ENCODE results near the gene ACAP1.
"Not testable (repeated sequence)": the region's sequence is repeated elsewhere in the genome, so short reads cannot be mapped to it uniquely, and the experiment has no call there.

Gene ACAP1

DNA sequence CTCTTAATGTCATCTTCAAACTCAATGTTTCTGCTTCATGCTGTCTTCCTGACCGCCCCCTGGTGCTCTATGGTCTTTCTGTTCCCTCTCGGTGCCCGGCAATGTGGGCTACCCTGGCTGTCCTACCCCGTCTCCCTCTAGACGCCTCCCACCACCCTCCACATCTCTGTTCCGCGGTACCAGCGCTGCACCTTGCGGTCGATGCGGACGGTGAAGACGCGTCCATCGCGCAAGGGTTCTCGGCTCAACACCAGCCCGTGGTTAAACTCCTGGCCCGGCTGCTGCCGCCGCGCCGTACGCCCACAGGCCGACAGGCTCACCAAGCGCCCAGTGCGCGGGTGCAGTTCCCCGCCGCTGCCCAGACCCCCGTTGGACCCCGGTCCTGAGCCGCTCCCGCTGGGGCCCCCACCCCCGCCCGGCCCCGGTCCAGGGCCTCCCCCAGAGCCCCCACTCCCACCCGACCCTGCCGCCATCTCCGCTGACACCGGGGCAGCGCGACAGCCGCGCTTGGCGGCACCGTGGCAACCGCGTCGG lies 7.4 kb upstream of the ACAP1 start, which contains the start of gene NEURL4:
Gene NEURL4 (minus strand): TSS at position 496 of the 534 bp plus-strand sequence. CDS start 23 bp downstream, at position 473.
- DNase-seq, result peak in 3 of 58 donors; percentile 31 to 53 (median 51)

DNA sequence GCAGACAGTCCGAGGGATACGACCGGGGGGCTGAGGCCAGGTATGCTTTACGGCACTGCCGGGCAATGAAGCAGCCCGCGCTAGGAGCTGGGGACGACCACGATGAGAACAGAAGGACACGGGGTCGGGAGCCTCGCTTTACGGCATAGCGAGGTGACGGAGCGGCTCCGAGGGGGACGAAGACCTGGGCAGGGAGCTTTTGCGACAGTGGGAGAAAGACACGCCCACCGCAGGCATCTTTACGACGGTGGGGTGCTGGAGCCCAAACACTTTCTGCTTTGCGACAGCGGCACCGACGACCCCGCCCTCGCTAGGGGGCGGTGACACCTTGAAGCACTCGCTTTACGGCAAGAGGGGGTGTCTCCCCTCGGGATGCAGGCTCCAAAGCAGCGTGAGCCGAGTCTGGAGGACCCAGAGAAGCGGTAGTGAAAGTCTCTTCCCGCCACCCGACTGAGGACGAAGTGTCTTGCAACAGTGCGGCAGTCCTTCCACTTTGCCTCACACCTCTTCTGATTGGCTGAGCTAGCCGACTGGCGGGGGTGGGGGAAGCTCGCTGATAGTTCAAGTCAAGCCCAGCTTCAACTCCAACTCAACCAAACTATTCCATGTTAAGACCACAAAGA lies 6.8 kb upstream of the ACAP1 start:
- DNase-seq, result peak; percentile 89 to 100 (median 97)

DNA sequence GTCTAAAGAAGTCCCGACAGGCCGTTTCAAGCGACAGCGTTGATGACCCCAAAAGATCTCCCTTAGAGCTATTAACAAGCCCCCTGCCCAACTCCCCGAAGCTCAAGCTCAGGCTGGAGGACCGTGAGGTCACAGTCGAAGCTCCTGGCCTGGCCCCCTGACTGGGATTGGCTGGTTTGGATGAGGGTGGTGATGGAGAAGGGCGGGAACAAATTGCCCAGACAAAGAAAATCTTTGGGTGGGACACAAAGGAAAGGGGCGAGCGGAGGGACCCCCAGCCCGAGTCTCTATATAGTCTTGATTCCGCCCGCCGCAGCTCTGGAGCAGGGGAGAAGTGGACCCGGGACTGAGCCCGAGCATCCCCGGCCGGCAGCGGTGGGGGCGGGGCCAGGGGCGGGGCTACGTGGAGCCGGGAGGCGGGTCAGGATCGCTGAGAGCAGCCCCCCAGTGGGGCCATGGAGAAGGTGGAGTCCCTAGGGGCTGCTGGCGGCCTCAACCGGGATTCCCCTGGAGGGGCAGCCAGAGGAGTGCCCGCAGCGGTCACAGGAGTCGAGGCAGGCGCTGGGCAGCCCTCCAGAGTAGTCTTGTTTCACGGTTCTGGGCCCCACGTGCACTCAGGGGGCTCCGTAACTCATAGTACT lies 6.2 kb upstream of the ACAP1 start:
- peak in 54 of 58 donors; percentile 43 to 92 (median 75) for DNase-seq

DNA sequence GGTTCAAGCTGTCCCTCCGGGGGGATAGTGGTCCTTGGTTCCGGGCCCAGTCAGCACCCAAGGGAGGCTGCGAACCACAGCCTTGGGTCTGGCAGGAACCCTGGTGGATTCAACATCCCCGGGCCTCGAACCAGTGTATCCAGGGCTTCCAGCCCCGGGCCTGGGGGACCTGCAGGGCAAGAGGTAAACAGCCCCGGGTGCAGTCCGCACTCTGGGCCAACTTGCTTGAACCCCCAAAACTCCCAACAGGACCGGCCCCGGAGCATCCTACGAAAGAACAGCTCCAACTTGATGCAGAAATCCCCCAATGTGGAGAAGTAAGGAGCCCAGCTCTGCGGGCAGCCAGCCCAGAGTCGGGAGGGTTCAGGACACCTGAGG lies 5.7 kb upstream of the ACAP1 start:
- DNase-seq, result no peak

DNA sequence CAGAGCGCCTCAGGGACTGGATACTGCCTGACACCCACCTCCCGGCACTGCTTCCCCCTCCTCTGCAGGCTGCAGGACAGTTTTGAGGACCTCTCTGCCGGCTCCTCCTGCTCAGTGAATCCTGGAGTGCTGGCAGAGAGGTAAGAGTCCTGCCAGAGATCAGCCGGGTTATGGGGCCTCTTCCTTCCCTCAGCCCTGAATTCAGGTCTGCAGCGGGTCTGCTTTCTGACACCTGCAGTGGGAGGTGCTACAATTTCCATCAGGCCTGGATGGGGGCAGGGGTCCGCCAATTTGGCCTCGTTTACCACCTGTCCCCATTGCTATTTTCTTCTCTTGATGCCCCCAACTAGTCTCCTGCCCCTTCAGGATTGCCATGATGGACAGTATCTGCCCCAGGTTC lies 4.2 kb upstream of the ACAP1 start:
- no peak for DNase-seq

DNA sequence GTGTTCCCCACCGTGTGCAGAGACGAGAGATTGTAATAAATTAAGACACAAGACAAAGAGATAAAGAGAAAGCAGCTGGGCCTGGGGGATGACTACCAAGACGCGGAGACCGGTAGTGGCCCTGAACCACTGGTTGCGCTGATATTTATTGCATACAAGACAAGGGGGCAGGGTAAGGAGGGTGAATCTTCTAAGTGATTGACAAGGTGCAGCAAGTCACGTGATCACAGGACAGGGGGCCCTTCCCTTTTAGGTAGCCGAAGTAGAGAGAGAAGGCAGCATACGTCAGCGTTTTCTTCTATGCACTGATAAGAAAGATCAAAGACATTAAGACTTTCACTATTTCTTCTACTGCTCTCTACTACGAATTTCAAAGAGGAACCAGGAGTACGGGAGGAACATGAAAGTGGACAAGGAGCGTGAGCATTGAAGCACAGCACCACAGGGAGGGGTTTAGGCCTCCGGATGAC lies 3.7 kb upstream of the ACAP1 start:
- DNase-seq, result not testable (repeated sequence)

DNA sequence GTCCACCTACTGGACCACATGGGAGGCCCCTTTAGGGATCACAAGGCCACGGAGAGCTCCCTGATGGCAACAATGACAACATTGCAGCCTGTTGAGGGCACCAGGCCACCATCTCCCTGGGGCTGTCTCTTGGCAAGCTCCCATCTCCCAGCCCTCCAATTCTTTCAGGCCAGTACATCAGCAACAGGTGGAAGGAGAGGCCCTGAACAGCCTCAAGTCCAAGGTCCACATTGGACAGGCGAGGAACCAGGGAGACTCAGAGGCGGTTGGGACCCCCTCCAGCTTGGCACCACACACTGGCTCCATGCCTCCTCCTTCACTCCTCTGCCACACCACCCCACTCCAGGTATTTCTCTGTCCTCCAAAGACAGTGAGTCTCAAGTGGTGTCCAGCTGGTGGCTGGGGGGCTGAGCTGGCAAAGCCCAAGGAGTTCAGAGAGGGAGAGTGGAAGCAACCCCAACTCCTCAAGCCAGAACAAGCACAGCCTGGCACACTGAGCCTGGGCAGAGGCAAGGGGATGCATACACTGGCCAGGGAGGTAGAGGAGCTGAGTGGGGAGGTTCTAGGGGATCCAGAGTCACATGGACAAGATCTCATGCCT lies 1.3 kb upstream of the ACAP1 start:
- DNase-seq, result no peak

DNA sequence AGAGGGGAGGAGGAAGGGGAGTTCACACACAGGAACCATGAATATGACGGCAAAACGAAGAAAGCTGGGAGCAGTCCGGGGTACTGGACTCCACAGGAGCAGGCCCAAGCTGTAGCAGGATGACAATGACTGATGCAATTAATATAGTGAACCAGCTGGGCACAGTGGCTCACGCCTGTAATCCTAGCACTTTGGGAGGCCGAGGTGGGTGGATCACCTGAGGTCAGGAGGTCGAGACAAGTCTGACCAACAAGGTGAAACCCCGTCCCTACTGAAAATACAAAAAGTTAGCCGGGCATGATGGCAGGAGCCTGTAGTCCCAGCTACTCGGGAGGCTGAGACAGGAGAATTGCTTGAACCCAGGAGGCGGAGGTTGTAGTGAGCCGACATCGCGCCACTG lies 564 bp upstream of the ACAP1 start:
- DNase-seq, result not testable (repeated sequence)

DNA sequence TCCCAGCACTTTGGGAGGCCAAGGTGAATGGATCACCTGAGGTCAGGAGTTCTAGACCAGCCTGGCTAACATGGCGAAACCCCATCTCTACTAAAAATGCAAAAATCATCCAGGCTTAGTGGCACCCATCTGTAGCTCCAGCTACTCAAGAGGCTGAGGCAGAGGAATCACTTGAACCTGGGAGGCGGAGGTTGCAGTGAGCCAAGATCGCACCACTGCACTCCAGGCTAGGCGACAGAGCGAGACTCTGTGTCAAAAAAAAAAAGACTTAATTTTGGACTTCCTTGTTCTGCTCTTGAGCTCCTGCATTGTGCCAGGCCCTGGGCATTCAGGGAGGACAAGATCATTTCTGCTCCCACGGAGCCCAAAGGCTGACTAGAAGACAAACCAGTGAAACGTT lies 1.3 kb downstream of the ACAP1 start:
- not testable (repeated sequence) for DNase-seq

DNA sequence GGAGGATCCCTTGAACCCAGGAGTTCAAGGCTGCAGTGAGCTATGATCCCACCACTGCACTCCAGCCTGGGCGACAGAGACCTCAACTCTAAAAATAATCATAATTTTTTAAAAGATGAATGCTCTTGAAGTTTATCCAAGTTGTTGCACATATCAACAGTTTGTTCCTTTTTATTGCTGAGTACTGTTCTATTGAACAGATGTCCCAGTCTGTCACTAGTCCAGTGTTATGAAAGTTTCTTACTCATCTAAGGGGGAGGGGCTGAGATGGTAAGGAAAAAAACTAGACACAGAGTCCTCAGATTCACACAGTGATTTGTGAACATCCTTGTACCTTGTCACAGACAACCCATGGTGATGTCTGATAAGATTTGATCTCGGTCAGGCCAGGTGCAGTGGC lies 3.9 kb downstream of the ACAP1 start:
- DNase-seq, result no peak

DNA sequence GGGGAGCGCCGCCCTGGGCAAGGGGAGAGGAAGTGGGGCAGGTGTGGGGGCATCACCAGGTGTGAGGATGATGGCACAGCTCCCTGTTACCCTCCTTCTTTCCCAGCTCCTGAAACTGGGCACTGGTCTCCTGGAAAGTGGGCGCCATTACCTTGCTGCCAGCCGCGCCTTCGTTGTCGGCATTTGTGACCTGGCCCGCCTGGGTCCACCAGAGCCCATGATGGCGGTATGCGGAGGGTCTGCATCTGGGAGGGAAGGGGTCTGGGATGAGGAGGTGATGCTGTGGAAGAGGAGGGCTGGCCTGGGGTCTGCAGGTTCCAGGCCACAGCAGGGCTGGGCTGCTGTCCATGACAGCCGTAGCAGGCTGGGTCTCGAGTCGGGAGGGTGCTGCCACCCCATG lies 5.5 kb downstream of the ACAP1 start:
- no peak for DNase-seq

DNA sequence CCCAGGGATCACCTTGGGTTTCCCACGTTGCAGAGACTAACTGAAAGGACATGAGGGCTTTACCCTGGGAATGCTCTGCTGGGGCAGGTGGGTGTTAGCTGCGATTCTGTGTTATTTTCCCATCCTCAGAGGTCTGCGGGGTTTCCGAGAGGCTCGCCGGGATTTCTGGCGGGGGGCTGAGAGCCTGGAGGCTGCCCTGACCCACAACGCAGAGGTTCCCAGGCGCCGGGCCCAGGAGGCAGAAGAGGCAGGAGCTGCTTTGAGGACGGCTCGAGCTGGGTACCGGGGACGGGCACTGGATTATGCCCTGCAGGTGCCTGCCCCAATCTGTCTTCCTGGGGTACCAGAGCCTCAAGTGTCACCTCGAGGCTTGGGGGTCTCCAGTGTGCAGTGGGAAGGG lies 6.9 kb downstream of the ACAP1 start:
- no peak for DNase-seq

DNA sequence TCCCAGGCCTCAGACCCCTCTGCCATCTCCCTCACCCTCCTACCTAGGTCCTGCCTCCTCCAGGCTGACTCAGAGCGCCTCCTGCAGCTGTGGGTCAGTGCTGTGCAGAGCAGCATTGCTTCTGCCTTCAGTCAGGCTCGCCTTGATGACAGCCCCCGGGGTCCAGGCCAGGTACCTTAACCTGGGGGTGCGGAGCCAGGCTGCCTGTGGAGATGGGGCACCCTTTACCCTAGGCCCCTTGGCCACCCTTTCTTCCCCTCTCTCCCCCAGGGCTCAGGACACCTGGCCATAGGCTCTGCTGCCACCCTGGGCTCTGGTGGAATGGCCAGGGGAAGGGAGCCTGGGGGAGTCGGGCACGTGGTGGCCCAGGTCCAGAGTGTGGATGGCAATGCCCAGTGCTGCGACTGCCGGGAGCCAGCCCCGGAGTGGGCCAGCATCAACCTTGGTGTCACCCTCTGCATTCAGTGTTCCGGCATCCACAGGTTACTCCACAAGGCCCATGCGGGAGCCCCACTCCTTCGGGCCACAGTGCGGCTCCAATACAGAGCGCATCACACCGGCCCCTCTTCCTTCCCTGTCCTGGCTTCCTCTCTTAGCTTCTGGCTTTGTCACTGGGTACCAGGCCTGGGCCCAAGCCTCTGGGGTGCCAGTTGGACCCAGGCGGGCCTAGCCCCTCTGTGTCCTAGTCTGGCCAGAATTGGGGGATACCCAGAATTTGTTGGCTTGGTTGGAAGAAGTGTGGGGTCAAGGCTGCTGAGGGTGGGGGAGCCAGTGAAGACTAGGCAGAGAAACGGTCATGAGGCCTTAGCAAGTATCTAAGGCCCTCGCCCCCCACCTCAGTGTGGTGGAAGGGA lies 10.7 kb downstream of the ACAP1 start:
- no peak for DNase-seq

DNA sequence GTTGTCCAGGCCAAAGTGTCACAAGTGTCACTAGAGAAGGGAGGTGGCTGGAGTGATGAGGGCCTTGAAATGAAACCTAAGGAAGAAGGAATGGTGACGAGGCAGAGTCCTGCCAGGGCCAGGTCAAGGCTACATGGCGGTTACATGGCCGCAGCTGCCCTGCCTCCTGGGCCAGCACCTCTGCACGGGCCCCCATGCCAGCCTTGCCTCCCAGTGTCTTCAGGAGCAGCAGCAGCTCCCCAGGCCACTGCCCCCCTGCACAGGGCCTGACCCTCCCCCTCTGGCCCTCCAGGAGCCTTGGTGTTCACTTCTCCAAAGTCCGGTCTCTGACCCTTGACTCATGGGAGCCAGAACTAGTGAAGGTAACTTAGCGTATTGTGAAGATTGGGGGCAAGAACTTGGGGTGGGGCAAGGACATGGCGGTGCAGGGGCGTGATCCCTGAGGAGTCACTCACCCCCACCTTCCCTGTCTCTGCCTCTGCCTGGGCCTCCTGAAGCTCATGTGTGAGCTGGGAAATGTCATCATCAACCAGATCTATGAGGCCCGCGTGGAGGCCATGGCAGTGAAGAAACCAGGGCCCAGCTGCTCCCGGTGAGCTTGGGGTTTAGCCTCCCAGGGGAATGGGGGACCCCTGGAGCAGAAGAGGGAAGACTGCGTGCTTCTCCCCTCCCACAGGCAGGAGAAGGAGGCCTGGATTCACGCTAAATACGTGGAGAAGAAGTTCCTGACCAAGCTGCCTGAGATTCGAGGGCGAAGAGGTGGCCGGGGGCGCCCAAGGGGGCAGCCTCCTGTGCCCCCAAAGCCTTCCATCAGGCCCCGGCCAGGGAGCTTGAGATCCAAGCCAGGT lies 11.5 kb downstream of the ACAP1 start:
- no peak for DNase-seq

DNA sequence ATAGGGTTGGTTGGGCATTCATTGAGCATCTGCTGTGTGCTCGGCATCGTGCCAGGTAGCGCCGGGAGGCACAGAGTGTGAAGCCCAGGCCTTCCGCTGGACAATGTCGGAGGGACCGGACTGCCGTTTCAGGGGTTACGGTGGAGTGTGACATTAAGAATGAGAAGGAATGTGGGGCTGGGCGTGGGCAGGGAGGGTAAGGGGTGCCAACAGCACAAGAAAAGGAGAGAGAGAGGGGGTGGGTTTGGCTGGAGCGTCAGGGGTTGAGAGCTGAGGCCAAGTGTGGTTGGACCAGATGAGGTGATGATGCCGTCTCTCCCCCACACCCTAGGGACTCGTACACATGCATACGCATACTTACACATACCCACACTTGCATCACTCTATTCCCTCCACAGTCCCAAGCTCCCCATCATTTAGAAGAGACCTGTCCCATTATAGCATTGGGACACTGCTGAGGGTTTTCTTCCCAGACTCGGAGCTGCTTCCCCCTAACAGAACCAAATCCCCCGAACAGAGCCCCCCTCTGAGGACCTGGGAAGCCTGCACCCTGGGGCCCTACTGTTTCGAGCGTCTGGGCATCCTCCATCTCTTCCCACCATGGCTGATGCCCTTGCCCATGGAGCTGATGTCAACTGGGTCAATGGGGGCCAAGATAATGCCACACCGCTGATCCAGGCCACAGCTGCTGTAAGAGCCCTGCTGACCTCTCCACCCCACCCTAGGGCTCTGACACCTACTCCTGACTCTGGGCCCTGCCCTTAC lies 12.3 kb downstream of the ACAP1 start:
- DNase-seq, result no peak

DNA sequence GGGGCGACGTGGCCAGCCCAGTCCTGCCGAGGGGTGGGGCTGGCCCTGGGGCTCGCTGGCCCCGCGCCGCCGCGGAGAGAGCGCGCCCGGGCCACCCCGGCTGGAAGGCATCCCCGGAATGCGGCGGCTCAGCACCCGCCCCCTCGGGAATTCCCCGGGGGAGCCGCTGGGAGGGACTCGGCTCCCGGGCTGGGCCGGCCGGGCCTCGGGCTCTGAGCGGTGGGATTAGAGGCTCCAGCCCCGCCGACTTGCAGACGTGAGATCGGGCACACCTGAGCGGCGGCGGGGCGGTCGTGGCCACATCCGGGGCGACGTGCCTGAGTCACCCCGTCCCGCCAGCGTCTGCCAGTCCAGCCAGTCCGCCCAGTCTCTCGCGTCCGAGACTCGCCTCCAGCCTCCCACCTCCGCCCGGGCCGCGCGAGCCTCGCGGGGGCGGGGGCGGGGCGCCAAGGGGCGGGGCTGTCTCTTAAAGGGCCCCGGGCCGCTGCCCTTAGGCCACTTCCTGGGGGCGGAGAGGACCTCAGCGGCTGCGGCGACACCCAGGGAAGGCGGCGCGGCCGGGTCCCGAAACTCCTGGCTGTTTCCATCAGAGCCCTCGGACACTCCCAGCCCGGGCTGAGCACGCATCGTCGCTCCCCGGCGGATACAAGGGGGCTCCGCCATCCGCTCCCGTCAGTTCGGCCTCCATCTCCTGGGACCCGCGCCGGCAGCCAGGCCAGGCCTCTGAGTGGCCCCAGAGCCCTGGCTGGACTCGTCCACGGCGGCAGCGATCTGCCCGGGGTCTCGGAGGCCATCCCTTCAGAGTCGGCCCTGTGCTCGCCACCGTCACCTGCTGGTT lies 15.6 kb downstream of the ACAP1 start, which contains the start of gene KCTD11:
Gene KCTD11 (plus strand): TSS at position 498 of the 838 bp plus-strand sequence.
- DNase-seq, result peak in 56 of 58 donors; percentile 26 to 89 (median 78)

DNA sequence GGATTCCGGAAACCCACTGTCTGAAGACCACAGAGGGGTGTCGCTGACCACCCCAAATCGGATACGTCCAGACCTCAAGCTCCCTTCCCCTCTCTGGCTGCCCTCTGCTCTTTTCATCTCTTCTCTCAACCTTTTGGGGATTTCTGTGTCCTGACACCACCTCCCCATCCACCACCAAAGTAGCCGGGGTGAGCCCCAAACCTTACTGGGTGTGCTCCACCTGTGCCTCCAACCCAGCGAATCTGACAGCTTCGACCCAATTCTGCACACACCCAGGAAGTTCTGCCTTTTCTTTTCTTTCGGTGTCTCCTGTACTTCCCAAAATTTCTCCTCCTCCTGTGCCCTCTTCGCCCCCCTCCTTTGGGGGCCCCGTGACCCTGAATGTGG lies 16.2 kb downstream of the ACAP1 start:
- DNase-seq, result peak in 1 of 58 donors; percentile 35

DNA sequence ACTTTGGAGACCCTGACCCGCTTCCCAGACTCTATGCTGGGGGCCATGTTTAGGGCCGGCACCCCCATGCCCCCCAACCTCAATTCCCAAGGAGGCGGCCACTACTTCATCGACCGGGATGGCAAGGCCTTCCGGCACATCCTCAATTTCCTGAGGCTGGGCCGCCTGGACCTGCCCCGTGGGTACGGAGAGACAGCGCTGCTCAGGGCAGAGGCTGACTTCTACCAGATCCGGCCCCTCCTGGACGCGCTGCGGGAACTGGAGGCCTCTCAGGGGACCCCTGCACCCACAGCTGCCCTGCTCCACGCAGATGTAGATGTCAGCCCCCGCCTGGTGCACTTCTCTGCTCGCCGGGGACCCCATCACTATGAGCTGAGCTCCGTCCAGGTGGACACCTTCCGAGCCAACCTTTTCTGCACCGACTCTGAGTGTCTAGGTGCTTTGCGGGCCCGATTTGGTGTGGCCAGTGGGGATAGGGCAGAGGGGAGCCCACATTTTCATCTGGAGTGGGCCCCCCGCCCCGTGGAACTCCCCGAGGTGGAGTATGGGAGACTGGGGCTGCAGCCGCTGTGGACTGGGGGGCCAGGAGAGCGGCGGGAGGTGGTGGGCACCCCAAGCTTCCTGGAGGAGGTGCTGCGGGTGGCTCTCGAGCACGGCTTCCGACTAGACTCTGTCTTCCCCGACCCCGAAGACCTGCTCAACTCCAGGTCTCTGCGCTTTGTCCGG lies 16.7 kb downstream of the ACAP1 start:
- no peak for DNase-seq

All from anterior cingulate cortex (tissue), 58 donors.